Fibroblast of peridontal ligament (primary cell): ENCODE data around the gene ADA.
A peak's percentile ranks its signal among the peaks of the same experiment; 100 is the strongest.
"Not testable (repeated sequence)": the region's sequence is repeated elsewhere in the genome, so short reads cannot be mapped to it uniquely, and the experiment has no call there.

ENCODE experiments used
- DNase-seq: peaks from one replicate; pipeline ENCODE4 v3.0.0-alpha.2; 2010; ENCODE audit errors: extremely low read depth

ADA gene

DNA sequence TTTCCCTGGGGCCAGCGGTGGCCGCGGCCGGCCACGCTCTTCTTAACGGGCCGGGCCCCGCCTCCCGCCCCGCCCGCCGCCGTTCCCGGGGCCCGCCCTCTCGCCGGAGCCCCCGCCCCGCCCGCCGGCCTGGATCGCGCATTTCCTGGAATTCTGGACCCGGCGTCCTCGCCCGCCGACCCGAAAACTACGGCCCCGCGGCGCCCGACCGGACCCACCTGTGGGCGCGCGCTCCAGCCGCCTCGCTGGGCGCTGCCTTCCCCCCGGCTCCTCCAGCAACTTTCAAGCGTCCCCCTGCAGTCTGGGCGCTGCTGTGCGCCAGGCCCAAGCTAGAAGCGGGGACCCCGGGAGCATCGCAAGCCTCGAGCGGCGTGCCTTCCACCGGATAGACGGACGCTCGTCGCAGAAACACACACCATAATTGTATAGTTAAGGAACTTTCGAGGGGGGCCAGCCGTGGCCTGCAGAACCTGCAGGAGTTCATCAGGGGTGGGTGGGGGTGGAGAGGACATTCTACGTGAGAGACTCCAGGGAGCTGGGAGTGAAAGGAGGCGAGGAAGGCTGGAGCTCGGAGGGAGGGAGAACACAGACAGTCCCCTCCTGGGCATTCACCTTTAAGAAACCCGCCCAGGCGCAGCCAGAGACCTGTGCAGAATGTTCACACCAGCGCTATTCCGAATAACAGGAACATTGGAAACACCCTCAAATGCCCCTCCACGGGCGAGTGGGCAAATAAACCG is at the start of gene ADA:
ADA (minus strand) TSS at position 16 of the 740 bp plus-strand sequence. CDS start 92 bp downstream, outside the sequence.
- DNase-seq, result no peak

DNA sequence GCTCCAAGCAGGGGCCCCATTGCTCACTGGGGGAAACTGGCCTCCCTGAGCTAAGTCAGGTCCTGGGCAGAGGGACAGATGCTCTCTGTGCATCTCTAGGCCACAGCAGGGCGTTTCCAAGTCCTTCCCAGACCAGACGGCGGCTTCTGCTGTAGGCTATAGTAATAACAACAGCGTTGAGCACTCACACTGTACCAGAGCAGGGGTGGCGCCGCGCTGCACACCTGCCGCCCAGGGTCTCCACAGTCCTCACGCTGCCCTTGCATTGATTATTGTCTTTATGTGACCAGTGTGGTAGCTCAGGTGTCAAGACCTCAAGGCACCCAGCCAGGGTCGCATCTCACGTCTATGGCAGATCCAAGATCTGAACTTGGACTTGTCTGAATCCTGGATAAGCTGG is 48.8 kb upstream of the ADA start:
- no peak for DNase-seq

DNA sequence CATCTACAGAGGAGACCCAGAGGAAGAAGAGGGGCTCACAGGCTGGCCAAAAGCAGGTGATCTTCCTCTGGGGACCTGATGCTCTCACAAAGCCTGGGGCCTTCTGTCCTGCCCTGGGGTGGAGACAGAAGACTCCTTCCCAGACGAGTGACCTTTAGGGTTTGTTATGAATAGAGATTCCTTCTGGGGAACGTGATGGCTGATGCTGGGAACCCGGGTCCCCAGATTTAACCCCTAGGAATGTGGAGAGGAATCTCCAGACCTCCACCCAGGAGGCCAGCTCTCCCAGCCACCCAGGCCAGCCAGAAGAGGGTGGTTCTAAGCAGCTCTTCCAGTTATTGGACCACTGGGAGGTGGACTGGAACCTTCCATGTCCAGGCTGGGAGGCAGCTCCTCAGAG is 46.9 kb upstream of the ADA start:
- no peak for DNase-seq

DNA sequence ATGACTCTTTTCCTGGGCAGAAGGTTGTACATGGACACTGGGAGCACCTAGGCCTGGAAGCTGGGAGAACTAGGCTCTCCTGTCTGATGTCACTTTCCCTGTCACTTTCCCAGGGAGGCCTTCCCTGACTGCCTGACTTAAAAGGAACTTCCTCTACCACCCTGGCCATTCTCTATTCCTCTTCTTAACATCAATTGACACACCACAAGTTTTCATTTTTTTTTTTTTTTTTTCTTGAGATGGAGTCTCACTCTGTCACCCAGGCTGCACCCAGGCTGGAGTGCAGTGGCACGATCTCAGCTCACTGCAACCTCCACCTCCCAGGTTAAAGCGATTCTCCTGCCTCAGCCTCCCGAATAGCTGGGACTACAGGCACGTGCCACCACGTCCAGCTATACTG is 45.5 kb upstream of the ADA start:
- DNase-seq, result not testable (repeated sequence)

DNA sequence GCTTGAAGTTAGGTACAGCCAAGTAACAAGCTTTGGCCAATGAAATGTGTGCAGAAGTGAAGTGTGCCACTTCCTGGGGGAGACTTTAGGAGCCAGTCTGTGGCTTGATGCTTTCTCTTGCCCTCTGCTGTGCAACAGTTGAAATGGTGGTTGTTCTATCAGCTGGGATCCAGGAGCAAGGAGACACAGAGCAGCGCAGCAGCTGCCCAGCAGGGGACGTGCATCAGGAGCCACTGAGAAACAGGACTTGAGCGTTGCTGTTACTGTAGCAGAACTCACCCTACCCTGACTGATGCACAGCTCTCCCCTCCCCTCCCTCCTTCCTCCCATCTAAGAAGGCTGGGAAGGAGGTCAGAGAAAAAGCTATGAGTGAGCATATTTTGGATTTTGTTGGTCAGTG is 44.8 kb upstream of the ADA start:
- no peak for DNase-seq

DNA sequence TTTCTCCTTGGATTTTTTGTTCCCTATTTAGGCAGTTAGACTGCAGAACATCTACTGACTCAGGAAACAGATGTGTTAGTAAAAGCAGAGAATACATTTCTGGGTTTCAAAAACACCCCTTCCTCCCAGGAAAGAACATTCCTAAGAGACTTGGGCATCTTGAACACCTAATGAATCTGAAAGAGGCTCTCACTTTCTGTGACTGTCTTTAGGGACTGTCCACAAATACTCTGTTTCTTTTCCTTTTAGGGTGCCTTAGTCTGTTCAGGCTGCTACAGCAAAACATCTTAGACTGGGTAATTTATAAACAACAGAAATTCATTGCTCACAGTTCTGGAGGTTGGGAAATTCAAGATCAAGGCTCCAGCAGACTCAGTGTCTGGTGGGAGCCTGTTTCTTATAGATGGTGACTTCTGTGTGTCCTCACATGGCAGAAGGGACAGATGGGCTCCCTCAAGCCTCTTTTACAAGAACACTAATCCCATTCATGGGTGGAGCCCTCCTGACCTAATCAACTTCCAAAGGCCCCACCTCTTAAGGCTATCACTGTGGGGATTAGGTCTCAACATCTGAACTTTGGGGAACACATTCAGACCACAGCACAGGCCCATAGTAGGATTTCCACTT is 44.3 kb upstream of the ADA start:
- peak; percentile 85 for DNase-seq

DNA sequence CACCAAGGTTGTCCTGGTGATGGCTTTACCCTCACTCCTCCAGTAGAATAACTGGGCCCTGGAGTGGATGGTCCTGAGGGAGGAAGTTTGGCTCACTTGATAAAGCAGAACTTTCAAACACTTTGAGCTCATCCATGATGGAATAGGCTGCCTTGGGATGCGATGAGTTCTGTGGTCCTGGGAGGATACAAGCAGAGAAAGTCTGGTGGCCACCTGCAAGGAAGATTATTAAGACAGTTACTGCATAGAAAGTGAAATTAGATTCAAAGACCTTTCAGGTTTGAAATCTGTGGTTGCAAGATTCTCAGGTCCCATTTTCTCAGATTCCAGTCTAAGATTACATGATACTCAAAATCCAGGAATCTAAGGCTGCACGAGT is 43.8 kb upstream of the ADA start:
- no peak for DNase-seq

DNA sequence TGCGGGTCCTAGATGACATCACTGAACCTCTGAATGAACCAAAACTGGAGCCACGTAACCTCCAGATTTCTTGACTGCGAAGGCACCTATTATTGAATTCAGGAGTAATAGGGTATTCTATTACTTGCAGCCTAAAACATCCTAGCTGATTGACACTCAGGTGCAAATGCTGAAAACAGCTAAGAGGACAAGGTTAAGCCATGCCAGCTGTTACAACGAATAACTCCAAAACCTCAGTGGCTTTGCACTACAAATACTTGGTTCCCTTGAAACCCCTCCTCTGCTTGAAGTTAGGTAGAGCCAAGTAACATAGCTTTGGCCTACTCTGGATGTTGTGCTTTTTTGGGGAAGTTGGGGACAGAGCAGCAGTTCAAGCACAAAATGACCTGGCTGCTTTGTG is 42.7 kb upstream of the ADA start:
- no peak for DNase-seq

DNA sequence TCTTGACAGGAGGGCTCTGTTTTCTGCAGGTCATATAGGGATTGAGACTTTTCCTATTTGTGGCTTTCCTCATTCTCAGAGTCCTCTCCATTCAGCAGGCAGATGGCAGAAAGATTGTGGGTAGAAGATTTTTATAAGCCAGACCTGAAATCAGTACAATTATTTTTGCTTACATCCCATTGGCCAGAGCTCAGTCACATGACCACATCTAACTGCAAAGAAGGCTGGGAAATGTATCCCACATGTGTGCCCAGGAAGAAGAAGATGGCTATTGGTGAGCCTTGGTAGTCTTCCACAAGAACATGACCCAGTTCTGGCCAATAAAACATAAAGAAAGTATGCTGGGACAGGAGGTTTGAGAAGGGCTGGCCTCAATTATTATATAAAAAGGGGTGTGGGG is 42.1 kb upstream of the ADA start:
- DNase-seq, result no peak

DNA sequence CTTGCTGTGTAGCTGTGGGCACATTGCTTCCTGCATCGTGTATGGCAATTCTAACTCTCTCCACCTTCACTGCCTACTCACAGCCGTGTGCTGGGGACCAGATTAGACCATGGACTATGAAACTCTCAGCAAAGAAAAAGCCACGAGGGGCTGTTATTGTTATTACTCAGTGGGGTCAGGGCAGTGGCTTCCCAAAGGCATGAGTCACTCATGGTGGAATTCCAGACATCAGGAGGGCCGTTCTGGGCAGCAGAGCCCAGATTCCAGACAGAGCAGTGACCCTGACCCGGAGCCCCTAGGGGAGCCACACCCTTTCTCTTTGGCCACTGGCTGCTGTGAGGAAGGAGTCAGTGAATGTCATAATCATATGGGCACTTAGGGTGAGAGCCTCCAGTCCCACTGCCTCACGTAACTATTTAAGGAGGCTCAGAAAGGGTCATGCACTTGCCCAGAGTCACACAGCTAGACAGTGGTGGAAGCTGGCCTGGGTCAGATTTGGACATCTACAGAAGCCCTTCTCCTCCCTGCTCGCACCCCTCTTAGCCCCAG is 41.5 kb upstream of the ADA start:
- peak; percentile 98 for DNase-seq

DNA sequence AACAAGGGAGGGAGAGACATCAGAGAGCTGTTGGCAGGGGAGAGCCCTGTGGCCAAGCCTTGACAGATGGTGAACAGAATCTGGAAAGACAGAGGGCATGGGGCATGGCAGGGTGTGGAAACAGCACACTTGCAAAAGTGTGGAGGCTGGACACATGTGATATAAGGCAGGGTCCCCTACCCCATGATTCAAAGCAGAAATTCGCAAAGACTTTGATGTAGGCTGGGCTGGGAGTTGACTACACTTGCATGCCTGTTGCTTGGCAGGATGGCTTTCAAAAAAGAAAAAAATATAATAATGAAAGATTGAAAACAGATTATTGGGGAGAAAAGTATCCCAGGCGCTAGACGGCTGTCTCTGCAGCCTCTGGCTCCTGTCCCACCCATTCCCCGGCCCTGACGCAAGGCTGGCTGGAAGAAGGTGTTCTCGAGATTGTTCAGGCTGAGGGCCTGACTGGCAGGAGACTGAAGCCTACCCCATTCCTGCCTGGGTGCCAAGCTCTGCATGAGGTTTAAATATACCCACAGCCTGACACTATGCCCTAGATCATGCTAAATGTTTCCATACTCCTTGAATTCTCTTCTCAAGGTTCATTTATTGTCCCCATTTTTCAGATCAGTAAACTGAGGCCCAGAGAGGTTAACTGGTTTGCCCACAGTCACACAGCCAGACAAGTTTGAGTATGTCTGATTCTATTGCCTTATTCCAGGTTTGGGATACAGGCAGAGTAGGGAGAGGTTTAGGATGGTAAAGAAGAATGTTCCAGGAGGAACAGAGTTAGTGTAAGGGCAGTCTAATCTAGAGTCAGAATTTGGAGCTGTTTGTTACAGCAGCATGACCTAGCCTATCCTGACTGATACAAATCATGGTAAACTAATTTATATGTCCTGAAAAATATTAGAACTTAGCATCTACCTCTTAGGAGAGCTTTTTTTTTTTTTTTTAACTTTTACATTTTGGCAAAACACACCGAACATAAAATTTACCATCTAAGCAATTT is 40.2 kb upstream of the ADA start:
- DNase-seq, result no peak

DNA sequence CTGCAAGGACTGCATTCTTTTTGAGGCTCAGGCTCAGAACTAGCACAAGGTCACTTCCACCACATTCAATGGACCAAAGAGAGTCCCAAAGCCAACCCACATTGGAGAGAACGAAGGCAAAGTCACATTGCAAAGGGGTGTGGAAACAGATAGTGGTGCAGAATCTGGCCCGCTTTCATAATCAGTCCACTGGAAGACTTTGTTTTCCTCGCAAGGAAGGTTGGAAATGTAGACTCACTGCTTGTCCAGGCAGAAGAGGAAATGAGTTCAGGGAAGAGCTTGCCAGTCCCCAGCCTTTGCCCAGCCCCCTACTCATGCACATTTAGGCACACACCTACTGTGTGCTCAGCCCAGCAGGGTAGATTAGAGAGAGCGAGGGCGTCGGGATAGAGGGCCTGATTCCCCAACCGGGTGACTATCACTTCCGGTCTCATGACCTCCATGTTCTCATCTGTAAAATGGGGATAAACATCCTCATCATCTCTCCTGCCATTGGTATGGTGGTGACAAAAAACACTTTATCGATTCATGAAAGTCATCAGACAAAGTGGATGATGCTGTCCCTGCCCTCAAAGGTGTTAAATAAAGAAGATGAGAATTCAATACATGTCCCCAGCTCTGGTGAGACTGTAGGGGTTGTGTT is 39.4 kb upstream of the ADA start:
- no peak for DNase-seq

DNA sequence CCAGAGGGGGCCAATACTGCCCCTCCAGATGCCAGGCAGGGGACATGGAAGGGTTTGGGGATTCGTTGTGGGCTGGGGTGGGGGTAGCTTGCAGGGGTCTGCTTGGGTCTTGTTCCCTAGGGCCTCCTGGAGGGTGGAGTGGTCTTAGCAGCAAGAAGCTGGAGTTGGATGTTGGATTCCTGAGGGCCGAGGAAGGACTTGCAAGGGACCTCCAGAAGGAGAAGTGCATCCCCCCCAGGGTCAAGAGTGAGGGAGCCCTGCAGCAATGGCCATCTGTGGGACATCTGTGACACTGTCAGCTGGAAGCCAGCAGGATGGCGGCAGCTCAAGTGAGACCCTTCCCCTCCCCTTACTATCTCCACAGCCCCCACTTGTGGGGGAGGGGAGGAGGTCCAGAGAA is 38.3 kb upstream of the ADA start:
- no peak for DNase-seq

DNA sequence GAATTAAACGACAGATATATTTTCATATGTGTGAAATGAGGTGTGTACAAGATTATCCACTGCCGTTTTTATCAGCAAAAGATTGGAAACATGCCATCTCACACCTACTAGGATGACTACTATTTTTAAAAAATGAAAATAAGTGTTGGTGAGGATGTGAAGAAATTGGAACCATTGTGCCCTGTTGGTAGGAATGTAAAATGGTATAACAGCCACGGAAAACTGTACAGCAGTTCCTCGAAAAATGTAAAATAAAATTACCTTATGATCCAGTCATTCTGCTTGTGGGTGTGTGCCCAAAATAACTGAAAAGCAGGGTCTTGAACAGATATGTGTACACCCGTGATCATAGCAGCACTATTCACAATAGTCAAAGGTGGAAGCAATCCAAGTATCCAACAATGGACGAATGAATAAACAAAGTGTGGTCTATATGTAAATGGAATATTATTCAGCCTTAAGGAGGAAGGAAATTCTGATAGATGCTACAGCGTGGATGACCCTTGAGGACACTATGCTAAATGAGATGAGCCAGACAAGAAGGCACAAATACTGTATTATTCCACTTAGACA is 36.6 kb upstream of the ADA start:
- DNase-seq, result no peak

DNA sequence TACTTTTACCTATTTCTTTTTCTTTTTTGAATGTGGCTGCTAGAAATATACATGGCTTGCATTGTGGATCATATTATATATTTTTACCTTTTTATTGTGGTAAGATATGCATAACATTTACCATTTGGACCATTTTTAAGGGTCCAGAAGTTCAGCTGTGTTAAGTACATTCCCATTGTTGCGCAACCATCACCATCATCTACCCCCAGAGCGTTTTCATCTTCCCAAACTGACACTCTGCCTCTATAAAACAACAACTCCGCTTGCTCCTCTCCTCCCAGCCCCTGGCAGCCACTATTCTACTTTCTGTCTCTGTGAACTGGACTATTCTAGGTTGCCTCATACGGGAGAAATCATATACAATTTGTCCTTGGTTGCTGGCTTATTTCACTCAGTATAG is 35.4 kb upstream of the ADA start:
- DNase-seq, result no peak

DNA sequence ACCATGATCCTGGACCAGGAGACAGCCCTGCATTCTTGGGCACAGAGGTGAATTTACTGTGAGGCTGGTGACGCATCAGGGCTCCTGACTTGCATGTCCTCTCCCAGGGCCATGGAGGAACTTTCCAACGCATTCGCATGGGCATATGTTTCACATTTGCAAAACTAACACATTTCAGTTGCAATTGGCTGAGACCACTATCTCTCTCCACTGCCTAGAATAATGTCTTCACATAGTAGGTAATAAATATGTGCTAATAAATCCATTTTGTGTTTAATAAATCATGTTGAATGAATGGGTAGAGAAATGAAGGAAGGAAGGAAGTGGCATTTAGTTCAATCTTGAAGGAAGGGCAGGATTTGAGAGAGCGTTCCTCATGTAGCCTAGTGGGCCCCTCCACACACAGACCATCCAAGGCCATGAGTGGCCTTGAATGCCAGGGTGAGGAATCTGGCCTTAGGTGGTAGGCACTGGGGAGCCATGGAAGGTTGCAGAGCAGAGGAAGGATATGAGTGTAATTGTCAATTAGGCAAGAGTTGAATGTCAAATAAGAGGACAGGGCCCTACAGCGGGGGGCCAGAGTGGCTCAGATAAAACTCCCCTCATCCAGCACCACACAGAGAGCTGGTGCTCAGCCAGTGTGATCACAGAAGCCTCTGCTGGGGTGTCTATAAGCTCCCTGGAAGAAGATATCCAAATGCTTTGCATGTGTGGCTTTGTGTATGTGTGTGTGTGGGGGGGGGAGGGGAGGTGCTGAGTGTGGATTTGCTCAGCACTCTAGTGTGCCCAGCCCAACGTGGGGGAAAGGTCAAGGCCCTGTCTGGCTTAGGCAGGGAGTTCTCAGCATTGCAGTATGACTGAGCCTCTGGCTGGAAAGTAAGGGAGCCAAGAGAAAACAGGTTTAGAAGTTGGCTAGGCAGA is 32.8 kb upstream of the ADA start:
- DNase-seq, result peak; percentile 34

DNA sequence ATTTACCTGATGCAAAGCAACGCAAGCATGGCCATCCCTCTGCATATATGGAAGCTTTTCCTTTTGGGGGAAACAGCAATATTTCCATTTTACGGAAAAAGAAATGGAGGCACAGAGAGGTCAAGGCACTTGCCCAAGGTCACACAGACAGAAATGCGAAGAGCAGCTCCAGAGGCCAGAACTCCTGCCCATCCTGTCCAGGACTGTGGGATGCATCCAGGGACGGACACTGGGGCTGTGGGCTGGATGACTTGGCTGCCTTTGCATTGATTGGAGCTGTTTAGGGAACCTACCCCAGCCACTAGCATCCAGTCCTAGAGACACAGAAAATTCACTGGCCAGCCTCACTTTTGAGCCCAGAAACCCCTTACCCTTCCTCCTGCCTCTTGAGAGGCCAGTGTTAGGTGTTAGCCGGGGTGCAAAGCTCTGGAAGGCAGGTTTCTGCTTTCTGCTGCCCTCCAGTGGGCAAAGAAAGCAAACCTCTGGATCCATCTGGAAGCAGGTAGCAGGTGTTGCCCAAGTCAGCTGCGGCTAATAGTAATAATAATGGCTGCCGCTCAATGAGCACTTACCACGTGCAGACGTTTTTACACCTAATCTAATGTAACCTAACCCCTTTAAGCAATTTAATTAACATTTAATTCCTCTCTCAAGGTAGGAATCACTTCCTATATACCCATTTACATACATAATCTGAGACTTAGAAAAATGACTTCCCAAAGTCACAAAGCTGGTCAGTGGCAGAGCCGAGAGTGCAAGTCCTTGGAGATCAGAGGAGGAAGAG is 32.0 kb upstream of the ADA start:
- no peak for DNase-seq

DNA sequence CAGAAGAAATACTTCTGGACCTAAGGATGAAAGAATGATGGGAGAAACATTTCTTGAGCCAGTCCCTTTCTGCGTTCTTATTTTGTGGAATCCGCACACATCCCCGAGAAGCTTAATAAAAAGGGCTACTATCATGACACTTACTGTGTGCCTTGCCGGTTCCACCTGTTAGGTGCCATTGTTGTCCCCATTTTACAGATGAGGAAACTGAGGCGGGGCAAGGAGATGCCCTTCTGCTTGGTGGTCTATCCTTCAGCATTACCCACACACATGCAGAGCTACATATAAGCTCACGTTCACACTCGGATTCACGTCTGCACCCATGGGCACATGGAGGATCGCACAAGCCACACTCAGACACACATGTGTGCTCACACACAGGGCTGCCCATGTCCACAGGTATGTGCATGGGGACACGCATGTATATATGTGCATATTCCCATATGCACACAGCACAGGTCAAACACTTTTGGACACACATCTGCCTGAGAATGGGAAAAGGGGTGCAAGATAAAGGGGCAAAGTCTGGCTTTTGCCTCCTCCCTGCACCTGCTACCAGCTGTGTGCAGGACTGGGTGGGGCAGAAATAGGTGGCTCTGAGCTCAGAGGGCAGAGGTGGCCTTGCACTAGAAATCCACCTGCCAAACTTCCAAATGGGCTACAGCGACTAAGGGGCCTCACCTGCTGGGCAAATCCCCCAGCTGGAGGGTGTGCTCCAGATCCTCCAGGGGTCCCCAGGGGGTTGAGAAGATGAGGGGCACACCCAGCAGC is 30.5 kb upstream of the ADA start:
- no peak for DNase-seq
